ENCODE data around the gene IGF1R. TPM values are rescaled to one million over a fixed set of nuclear protein-coding genes. Genes with fewer than 3 reads are reported as not detected.

Gene IGF1R
- total RNA-seq, 2 experiments from 2014 or later = 22.8 to 24.7 TPM

GRCh38 chr15:98946301-98947255 lies 298.2 kb downstream of the IGF1R start:
- no peak for DNase-seq
- no peak overlapping the region for H3K27ac Mint-ChIP-seq
- no peaks in the 10 kb centered on the region for H3K9me3 Mint-ChIP-seq
- no peaks in the 10 kb centered on the region for H3K27me3 Mint-ChIP-seq
- ChIA-PET POLR2A (no interaction called here), CTCF (interaction anchor here (1.0 kb wide), 1 partner anchor 111 kb away, joined by 4 read pairs; no protein-coding TSS in a partner anchor)
- TF ChIP-seq CTCF (IDR thresholded peaks at IDR 0.05) = no peak
- H3K4me1 Mint-ChIP-seq (ENCODE audit: low read depth) = no peaks in the 10 kb centered on the region
- no peak overlapping the region for H3K4me3 Mint-ChIP-seq
- ATAC-seq = no peak
- peaks cover 16% of the 10 kb centered on the region for H3K36me3 Mint-ChIP-seq (ENCODE audit: low read depth)
- intact Hi-C loops (cut with micrococcal nuclease) = no loop called here

DNA sequence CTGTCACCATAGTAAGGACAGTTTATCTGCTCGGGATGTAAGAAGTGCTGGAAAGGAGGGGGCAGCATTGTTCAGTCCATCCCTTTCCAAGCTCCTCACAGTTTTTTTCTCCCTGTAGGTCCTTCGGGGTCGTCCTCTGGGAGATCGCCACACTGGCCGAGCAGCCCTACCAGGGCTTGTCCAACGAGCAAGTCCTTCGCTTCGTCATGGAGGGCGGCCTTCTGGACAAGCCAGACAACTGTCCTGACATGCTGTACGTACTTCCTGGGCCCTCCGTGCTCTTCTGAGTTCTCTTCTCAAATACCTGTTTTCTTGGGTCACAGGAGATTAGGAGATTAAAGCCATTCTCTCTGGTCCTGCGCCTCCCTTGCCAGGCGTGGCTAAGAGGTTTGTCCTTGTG lies 300.1 kb downstream of the IGF1R start:
- no peaks in the 10 kb centered on the region for H3K27me3 Mint-ChIP-seq
- intact Hi-C loops (cut with micrococcal nuclease) = no loop called here
- no peak for DNase-seq
- TF ChIP-seq CTCF (IDR thresholded peaks at IDR 0.05) = no peak
- no peak overlapping the region for H3K27ac Mint-ChIP-seq
- ATAC-seq = no peak
- ChIA-PET CTCF (no interaction called here), POLR2A (no interaction called here)
- H3K36me3 Mint-ChIP-seq (ENCODE audit: low read depth) = peaks cover 13% of the 10 kb centered on the region
- peaks cover 17% of the 10 kb centered on the region for H3K4me1 Mint-ChIP-seq (ENCODE audit: low read depth)
- no peak overlapping the region for H3K4me3 Mint-ChIP-seq
- H3K9me3 Mint-ChIP-seq = no peaks in the 10 kb centered on the region

- Mint-ChIP-seq H3K4me3 (no peak overlapping the region), H3K27ac (no peak overlapping the region), H3K9me3 (no peaks in the 10 kb centered on the region), H3K4me1 (ENCODE audit: low read depth) (peaks cover 18% of the 10 kb centered on the region), H3K27me3 (no peaks in the 10 kb centered on the region), H3K36me3 (ENCODE audit: low read depth) (peaks cover 17% of the 10 kb centered on the region)
- TF ChIP-seq CTCF (IDR thresholded peaks at IDR 0.05) = no peak
- ChIA-PET CTCF (no interaction called here), POLR2A (no interaction called here)
- intact Hi-C loops (cut with micrococcal nuclease) = no loop called here
- ATAC-seq (no peak), DNase-seq (no peak)
These were observed 300.6 kb downstream of the IGF1R start for GRCh38 chr15:98948941-98949340.

DNA sequence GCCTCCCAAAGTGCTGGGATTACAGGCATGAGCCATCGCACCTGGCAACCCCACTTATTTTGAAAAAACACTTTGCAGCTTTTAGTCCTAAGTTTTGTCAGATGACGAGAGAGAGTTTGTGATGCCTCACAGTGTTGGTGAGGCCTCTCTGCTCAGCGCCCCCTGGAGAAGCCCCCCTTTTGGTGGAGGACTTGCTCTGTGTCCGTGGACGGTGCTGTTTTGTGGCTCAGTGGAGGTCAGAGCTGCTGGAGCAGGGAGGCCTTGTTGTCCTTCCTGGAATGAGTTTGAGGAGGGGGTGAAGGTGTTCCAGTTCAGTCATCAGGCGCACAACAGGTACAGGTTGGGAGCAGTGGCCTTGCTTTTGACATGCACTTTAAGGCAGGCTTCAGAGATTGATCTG lies 301.3 kb downstream of the IGF1R start:
- ATAC-seq (no peak), DNase-seq (no peak)
- no peaks in the 10 kb centered on the region for H3K27me3 Mint-ChIP-seq
- H3K9me3 Mint-ChIP-seq = no peaks in the 10 kb centered on the region
- peaks cover 18% of the 10 kb centered on the region for H3K4me1 Mint-ChIP-seq (ENCODE audit: low read depth)
- TF ChIP-seq CTCF (IDR thresholded peaks at IDR 0.05) = no peak
- intact Hi-C loops (cut with micrococcal nuclease) = no loop called here
- ChIA-PET CTCF (no interaction called here), POLR2A (interaction anchor here (0.7 kb wide), 1 partner anchor 39 kb away, joined by 3 read pairs; no protein-coding TSS in a partner anchor)
- peaks cover 17% of the 10 kb centered on the region for H3K36me3 Mint-ChIP-seq (ENCODE audit: low read depth)
- no peak overlapping the region for H3K27ac Mint-ChIP-seq
- H3K4me3 Mint-ChIP-seq = no peak overlapping the region

DNA sequence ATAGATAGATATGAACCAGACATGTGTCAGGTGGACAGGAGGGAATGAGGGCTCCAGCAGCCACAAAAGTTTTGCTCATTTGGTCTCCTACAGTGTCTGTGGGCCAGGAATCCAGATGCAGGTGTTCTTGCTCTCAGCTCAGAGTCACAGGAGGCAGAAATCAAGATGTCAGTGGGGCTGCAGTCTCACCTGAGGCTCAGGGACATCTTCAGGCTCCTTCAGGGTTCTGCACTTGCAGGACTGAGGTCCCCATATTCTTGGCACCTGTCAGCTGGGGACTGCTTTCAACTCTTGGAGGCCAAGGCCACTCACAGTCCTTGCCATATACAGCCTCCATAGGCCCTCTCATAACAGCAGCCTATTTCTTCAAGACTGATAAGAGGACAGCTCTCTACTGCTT lies 301.9 kb downstream of the IGF1R start:
- no peaks in the 10 kb centered on the region for H3K9me3 Mint-ChIP-seq
- ChIA-PET POLR2A (interaction anchor here (0.9 to 1.1 kb wide), 2 partner anchors 10 to 36 kb away, joined by 3 read pairs; no protein-coding TSS in a partner anchor), CTCF (no interaction called here)
- H3K4me3 Mint-ChIP-seq = no peak overlapping the region
- ATAC-seq = no peak
- no peak for TF ChIP-seq CTCF (IDR thresholded peaks at IDR 0.05)
- no peaks in the 10 kb centered on the region for H3K27me3 Mint-ChIP-seq
- H3K27ac Mint-ChIP-seq = no peak overlapping the region
- DNase-seq = no peak
- intact Hi-C loops (cut with micrococcal nuclease) = no loop called here
- H3K36me3 Mint-ChIP-seq (ENCODE audit: low read depth) = peaks cover 17% of the 10 kb centered on the region
- H3K4me1 Mint-ChIP-seq (ENCODE audit: low read depth) = peaks cover 18% of the 10 kb centered on the region

Data from activated CD8-positive, alpha-beta T cell treated with anti-CD3 and anti-CD28 coated beads for 36 hours (primary cell).